IPS-18c (cell line): ENCODE results near the gene ARPC5.
"Not testable (repeated sequence)": the region's sequence is repeated elsewhere in the genome, so short reads cannot be mapped to it uniquely, and the experiment has no call there.

ENCODE experiments used
- H3K4me3 ChIP-seq: 2 replicates; pipeline ENCODE4 v1.7.0; 2013; ENCODE audit warnings: low read depth, mild to moderate bottlenecking, low read length, moderate library complexity; ENCODE audit not compliant: insufficient read depth
- H3K9me3 ChIP-seq: one replicate; pipeline ENCODE4 v1.6.1; 2013; ENCODE audit warnings: mild to moderate bottlenecking, low read length, moderate library complexity; ENCODE audit not compliant: control insufficient read depth, insufficient read depth

ARPC5 gene

DNA sequence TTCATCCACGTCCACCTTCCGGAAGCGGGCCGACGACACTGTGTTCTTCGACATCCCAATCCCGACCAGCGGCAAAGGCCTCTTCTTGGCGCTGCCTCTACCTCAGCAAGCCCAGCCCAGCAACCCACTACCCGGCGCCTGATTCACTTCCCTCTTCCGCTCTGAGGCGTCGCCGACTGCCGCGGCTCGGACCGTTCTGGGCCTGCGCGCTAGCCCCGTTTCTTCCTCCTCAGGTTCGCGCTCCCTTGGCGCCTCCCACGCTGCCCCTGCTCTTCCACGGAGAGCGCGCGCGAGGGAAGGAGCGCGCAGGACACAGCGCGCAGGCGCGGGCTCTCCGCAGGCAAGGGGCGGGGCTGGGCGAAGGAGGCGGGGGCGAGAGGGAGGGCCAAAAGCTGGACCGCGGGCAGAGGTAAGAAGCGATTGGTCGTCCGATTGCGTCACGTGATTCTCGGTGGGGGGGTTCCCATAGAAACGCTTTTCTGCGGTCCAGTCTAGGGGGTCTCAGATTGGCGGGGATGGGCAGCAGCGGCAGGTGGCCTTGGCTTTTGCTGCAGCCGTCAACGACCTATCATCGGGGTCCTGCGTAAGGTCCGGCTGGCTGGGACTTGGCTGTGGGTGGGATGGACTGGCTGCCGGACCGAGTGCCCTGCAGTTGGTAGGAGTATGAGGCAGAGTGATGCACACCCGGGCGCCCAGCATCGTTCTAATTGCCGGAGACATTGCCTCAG, at the start of gene ARPC5:
Gene ARPC5, minus strand, starts transcription at position 178 of the 728 bp plus-strand sequence. Its CDS starts 124 bp downstream, at position 54.
- peak within 1 kb of the TSS; percentile 88 for H3K4me3 ChIP-seq
- H3K9me3 ChIP-seq, result no peaks in the 10 kb centered on the region

- H3K4me3 ChIP-seq, result no peak overlapping the region
- no peaks in the 10 kb centered on the region for H3K9me3 ChIP-seq
Measured at GRCh38 chr1:183685112-183685713, 49.6 kb upstream of the ARPC5 start.

- H3K9me3 ChIP-seq, H3K4me3 ChIP-seq: not testable (repeated sequence)
Measured at GRCh38 chr1:183679363-183679762, 43.8 kb upstream of the ARPC5 start.

GRCh38 chr1:183678819-183679218, 43.2 kb upstream of the ARPC5 start:
- H3K9me3 ChIP-seq, result no peaks in the 10 kb centered on the region
- H3K4me3 ChIP-seq, result no peak overlapping the region

- Histone ChIP-seq H3K9me3 (no peaks in the 10 kb centered on the region), H3K4me3 (no peak overlapping the region)
Measured at GRCh38 chr1:183676586-183677189, 41.1 kb upstream of the ARPC5 start.

- H3K4me3 ChIP-seq, result no peak overlapping the region
Measured at GRCh38 chr1:183675883-183676585, 40.5 kb upstream of the ARPC5 start.

GRCh38 chr1:183675381-183675780, 39.8 kb upstream of the ARPC5 start:
- no peaks in the 10 kb centered on the region for H3K9me3 ChIP-seq
- no peak overlapping the region for H3K4me3 ChIP-seq

More at GRCh38 chr1:183675883-183676585, 40.5 kb upstream of the ARPC5 start:
- no peaks in the 10 kb centered on the region for H3K9me3 ChIP-seq

GRCh38 chr1:183674886-183675285, 39.3 kb upstream of the ARPC5 start:
- Histone ChIP-seq H3K9me3 (no peaks in the 10 kb centered on the region), H3K4me3 (no peak overlapping the region)

- no peaks in the 10 kb centered on the region for H3K9me3 ChIP-seq
- no peak overlapping the region for H3K4me3 ChIP-seq
Measured at GRCh38 chr1:183674339-183674738, 38.8 kb upstream of the ARPC5 start.

- no peak overlapping the region for H3K4me3 ChIP-seq
- no peaks in the 10 kb centered on the region for H3K9me3 ChIP-seq
Measured at GRCh38 chr1:183673605-183674323, 38.2 kb upstream of the ARPC5 start.

DNA sequence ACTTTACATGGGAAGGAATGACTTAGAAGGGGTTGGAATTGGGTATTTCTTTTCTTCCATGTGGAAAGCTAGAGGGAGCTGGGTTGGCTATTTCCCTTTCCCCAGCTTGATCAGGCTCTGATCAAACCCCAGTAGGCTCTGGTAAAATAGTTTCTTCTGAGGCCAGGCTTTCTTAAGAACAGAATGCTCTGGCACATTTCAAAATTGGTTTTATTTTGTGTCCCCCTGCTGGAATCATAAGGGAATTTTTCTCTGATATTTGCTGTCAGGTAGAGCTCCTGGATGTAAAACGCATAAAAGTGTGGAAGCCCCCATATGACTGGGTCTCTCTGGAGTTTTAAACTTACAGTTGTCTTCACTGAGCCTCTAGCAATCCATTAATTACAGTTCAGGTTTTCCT, 34.6 kb upstream of the ARPC5 start:
- no peak overlapping the region for H3K4me3 ChIP-seq
- H3K9me3 ChIP-seq, result no peaks in the 10 kb centered on the region

GRCh38 chr1:183656355-183656754, 20.8 kb upstream of the ARPC5 start:
- Histone ChIP-seq H3K4me3 (no peak overlapping the region), H3K9me3 (no peaks in the 10 kb centered on the region)

GRCh38 chr1:183655562-183656075, 20.0 kb upstream of the ARPC5 start:
- no peaks in the 10 kb centered on the region for H3K9me3 ChIP-seq
- H3K4me3 ChIP-seq, result no peak overlapping the region

DNA sequence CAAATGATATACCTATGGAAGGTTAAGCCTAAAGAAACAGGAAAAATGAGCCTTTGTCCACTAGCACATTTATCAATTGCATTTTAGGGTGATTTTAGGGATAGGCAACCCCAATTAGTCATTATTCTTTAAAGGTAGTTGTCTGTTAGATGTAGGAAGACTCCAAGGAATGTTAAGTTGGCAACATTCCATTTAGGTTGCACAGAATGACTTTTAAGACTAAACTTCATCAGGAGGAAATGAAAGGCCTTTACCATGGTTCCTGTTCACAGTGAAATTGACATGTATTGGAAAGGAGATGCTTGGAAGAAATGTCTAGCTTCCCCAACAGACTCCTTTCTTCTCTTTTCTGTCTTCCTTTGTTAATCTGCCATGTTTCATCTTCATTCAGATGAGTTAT, 19.1 kb upstream of the ARPC5 start:
- H3K4me3 ChIP-seq, result no peak overlapping the region
- no peaks in the 10 kb centered on the region for H3K9me3 ChIP-seq

GRCh38 chr1:183653876-183654451, 18.4 kb upstream of the ARPC5 start:
- no peak overlapping the region for H3K4me3 ChIP-seq
- no peaks in the 10 kb centered on the region for H3K9me3 ChIP-seq

DNA sequence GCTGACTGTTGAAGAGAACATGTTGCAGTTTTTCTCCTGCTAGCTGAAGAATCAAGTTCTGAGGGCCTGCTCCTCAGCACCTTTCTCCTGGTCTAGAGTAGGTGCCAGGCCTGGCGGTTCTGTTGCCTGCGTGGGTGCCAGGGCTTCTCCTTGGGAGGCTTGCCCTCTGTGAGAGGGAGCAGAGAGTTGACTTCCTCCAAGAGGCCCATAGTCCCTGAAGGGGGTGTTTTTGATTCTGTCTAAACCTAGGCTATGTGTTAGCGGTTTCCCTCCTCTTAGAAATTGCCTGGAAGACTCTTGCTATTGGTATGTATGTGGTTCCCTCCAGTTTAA, 17.8 kb upstream of the ARPC5 start:
- Histone ChIP-seq H3K9me3 (no peaks in the 10 kb centered on the region), H3K4me3 (no peak overlapping the region)
